ENCODE data around the gene RORC.

DNA sequence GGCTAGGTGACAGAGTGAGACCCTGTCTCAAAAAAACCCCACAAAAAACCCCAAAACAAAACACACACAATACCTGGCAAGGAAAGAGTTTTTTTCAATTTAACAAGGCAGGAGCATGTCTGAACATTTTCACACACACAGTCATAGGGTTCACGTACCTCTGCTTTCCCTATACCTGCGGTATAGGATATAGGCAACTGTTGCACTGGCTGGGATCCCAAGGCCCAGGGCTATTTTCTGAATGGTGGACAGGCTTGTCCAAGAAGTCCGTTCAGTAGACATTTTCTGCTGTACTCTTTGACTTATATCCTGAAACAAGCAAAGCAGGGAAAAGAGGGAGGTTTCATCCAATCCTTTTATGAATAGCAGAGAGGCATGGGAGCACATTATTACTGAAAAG, 48.9 kb downstream of the RORC start:
- TF ChIP-seq, protein P1, sequence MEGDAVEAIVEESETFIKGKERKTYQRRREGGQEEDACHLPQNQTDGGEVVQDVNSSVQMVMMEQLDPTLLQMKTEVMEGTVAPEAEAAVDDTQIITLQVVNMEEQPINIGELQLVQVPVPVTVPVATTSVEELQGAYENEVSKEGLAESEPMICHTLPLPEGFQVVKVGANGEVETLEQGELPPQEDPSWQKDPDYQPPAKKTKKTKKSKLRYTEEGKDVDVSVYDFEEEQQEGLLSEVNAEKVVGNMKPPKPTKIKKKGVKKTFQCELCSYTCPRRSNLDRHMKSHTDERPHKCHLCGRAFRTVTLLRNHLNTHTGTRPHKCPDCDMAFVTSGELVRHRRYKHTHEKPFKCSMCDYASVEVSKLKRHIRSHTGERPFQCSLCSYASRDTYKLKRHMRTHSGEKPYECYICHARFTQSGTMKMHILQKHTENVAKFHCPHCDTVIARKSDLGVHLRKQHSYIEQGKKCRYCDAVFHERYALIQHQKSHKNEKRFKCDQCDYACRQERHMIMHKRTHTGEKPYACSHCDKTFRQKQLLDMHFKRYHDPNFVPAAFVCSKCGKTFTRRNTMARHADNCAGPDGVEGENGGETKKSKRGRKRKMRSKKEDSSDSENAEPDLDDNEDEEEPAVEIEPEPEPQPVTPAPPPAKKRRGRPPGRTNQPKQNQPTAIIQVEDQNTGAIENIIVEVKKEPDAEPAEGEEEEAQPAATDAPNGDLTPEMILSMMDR (IDR thresholded peaks at IDR 0.05; ENCODE audit: insufficient read depth, low read depth, low read length) = no peak
- no peak for TF ChIP-seq EZH2 (IDR thresholded peaks at IDR 0.05; ENCODE audit: insufficient read depth, low read length)
